AG10803 (cell line): Measurements from ENCODE around the gene POMP.

ENCODE experiments used
- DNase-seq: peaks from one replicate; pipeline ENCODE4 v3.0.0; 2010; ENCODE audit warnings: low read depth
- H3K4me3 ChIP-seq: 2 replicates; pipeline ENCODE4 v1.5.1; 2011; ENCODE audit warnings: mild to moderate bottlenecking, low read length, control low read depth
- TF ChIP-seq, protein P1 (sequence below): conservative IDR thresholded peaks from 2 replicates; pipeline ENCODE4 v1.5.1; 2011; ENCODE audit warnings: mild to moderate bottlenecking, low read length, control low read depth, inconsistent platforms

POMP gene

DNA sequence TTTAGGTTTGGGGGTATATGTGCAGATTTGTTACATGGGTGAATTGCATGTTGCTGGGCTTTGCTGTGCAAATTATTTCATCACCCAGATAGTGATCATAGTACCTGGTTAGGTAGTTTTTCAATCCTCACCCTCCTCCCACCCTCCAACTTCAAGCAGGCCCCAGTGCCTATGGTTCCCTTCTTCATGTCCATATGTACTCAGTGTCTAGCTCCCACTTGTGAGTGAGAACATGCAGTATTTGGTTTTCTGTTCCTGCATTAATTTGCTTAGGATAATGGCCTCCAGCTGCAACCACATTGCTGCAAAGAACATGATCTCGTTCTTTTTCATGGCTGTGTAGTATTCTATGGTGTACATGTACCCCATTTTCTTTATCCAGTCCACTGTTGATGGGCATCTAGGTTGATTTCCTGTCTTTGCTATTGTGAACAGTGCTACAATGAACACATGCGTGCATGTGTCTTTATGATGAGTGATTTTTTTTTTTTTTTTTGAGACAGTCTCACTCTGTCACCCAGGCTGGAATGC, 42.9 kb upstream of the POMP start:
- TF ChIP-seq, protein P1, sequence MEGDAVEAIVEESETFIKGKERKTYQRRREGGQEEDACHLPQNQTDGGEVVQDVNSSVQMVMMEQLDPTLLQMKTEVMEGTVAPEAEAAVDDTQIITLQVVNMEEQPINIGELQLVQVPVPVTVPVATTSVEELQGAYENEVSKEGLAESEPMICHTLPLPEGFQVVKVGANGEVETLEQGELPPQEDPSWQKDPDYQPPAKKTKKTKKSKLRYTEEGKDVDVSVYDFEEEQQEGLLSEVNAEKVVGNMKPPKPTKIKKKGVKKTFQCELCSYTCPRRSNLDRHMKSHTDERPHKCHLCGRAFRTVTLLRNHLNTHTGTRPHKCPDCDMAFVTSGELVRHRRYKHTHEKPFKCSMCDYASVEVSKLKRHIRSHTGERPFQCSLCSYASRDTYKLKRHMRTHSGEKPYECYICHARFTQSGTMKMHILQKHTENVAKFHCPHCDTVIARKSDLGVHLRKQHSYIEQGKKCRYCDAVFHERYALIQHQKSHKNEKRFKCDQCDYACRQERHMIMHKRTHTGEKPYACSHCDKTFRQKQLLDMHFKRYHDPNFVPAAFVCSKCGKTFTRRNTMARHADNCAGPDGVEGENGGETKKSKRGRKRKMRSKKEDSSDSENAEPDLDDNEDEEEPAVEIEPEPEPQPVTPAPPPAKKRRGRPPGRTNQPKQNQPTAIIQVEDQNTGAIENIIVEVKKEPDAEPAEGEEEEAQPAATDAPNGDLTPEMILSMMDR = no peak
- H3K4me3 ChIP-seq = no peak overlapping the region

DNA sequence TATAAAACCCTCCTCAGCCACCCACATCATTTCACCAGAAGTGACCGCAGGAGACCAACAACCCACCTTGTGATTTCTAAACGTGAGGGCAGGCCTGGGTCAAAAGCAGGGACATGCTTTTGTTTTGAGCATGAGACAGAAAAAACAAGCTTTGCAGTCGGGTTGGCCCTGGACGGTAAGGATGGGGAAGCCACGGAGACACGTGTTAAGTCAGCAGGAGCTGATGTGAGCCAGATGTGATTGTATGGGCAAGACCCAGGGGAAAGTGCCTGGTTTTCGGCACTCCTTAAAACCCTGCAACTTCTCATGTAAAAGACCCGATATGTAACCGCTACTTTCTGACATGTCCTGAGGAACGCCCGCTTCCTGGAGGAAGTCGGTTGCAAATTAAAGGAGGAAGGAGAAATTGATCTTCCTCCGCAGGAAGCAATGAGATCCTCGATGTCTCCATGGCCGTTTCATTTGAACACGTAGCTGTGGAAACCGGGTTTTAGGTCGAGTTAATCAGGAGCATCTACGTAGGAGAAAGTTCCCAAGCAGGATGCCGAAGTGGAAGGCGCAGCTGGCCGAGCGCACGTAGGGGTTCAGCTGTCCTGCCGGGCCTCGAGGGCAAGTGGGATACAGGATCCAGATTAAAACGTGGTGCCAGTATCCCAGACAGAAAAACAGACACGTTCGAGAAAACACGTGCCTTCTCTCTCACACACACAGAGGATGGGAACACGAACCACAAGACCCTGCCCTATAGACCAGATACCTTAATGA, 40.5 kb upstream of the POMP start:
- TF ChIP-seq, protein P1 = no peak
- peak; percentile 13 for DNase-seq
- no peak overlapping the region for H3K4me3 ChIP-seq

More for the DNA sequence above, 42.9 kb upstream of the POMP start:
- no peak for DNase-seq

DNA sequence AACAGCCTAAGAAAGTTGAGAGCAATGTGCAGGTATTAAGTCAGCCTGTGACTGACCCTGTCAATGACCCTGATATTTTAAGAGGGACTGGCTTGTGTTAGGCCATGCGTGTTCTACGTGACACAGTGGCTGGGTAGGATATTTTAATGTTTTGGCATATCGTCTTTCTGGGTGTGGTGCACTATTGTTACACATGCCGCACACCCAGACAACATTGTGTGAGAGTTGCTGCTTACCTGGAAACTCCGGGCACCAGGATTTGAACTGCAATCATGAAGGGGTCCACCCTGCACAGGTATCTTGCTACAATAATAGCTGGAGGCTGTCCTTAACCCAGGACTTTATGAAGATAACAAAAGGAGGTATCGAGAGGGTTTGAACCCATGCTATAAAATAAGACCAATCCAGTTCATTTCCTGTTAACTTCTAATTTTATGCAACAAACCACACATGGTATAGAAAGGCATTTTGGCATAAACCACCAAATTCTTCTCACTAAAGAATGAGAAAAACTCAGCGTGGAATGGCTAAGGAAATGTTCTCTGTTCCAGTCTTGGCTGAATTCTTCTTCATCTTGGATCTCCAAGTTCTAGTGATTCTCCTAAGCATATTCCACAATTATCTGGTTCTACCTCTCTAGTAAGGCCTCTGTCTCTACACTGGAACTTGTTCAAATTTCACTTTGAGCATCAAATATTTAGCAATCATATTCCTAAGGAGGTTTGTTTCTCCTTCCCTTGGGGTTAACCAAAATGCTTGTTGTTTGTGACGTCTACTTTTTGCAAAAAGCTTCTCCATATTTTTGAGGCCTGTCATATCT, 38.7 kb upstream of the POMP start:
- peak; percentile 67 for DNase-seq
- H3K4me3 ChIP-seq = no peak overlapping the region
- TF ChIP-seq, protein P1 = no peak

DNA sequence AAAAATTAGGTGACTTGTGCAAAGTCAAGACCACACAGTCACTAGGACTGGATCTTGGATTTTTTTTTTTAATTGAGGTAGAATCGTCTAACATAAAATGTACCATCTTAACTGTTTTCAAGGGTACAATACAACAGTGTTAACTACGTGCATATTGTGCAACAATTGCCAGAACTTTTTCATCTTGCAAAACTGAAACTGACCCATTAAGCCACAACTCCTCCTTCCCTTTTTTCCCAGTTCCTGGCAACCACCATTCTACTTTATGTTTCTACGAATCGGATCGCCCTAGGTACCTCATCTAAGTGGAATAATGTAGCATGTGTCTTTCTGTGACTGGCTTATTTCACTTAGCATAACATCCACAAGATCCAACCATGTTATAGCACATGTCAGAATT, 37.5 kb upstream of the POMP start:
- TF ChIP-seq, protein P1 = no peak
- no peak for DNase-seq
- H3K4me3 ChIP-seq = no peak overlapping the region

DNA sequence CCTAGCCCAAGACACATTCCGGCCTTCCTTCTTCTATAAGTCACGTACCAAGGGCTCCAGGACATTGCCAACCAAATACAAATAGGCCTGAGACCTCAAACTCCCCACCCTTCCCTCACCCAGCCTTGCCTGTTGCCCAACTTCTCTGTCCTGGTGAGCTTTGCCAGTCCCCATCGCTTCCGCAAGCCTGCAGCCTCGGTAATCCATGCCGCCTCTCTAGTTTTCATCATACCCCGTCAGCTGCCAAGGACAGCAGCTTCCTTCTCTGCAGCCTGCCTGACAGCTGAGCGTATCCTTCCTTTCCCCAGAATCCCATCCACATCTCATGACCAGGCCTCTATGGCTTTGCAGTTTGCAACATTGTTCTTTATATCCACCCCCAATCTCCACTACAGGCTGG, 36.6 kb upstream of the POMP start:
- TF ChIP-seq, protein P1 = no peak
- no peak for DNase-seq
- no peak overlapping the region for H3K4me3 ChIP-seq

DNA sequence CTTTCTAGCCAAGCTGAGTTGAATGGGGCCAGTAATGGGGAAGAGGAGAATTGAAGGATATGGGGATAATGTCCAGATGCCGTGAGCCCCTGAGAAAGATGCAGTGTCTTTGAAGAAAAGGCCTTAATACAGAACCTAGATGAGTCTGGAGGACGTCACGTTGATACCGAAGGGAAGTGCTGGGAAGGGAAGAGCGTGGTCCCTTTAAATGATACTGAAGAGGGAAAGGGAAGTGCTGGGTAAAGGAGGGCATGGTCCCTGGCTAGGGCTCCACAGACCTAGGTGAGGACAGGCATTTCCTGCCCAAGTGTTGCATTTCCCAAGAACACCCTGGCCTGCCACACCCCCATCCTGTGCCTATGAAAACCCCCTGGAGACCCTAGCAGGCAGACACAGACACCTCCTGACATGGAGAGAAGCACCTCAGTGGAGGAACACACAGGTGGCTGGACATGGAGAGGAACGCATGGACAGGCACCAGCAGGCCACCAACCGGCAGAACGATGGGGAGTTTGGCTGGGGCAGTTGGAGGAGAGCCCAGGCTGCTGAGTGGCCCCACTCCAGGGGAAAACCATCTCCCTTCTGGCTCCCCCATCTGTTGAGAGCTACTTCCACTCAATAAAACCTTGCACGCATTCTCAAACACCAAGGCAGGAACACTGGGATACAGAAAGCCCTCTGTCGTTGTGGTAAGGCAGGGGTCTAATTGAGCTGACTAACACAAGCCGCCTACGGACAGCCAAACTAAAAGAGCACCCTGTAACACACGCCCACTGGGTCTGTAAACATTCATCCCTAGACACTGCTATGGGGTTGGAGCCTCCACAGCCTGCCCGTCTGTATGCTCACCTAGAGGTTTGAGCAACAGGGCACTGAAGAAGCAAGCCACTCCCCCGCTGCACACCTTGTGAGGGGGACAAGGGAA, 34.9 kb upstream of the POMP start:
- no peak overlapping the region for H3K4me3 ChIP-seq
- peak; percentile 8 for DNase-seq
- TF ChIP-seq, protein P1 = no peak
